ENCODE data around the gene SUSD6. TPM values are rescaled to one million over a fixed set of nuclear protein-coding genes. Genes with fewer than 3 reads are reported as not detected.
"Not testable (repeated sequence)": the region's sequence is repeated elsewhere in the genome, so short reads cannot be mapped to it uniquely, and the experiment has no call there.

SUSD6 gene
- total RNA-seq, 1 donor from 2014 or later = 67.1 TPM

GRCh38 chr14:69635981-69636639 is 24.7 kb downstream of the SUSD6 start:
- TF ChIP-seq CTCF (IDR thresholded peaks at IDR 0.05) = no peak

GRCh38 chr14:69636718-69637480 is 25.5 kb downstream of the SUSD6 start:
- no peak for TF ChIP-seq CTCF (IDR thresholded peaks at IDR 0.05)

More at GRCh38 chr14:69635981-69636639, 24.7 kb downstream of the SUSD6 start:
- intact Hi-C loops (cut with micrococcal nuclease) = loop anchor here (5.0 kb wide), 1 partner anchor 34 kb away; no protein-coding TSS in a partner anchor
- H3K27ac Mint-ChIP-seq = peak overlapping the region; percentile 92
- no peaks in the 10 kb centered on the region for H3K27me3 Mint-ChIP-seq
- peak overlapping the region; percentile 39 for H3K4me3 Mint-ChIP-seq
- peaks cover 96% of the 10 kb centered on the region for H3K4me1 Mint-ChIP-seq
- H3K9me3 Mint-ChIP-seq = peaks cover 2% of the 10 kb centered on the region
- H3K36me3 Mint-ChIP-seq (ENCODE audit: low read depth) = peaks cover 24% of the 10 kb centered on the region
- DNase-seq (no peak), ATAC-seq (ENCODE audit: low read depth) (peak; percentile 20)
- CTCF ChIA-PET = interaction anchor here (0.9 to 2.0 kb wide), 3 partner anchors 9 to 91 kb away, joined by 3 to 5 read pairs (median 5); no protein-coding TSS in a partner anchor
- POLR2A ChIA-PET = interaction anchor here (0.8 to 2.6 kb wide), 6 partner anchors 11 to 25 kb away, joined by 3 to 17 read pairs (median 5); partner anchors contain the start of gene SUSD6

GRCh38 chr14:69637503-69638031 is 26.2 kb downstream of the SUSD6 start:
- peaks cover 10% of the 10 kb centered on the region for H3K9me3 Mint-ChIP-seq
- ChIA-PET CTCF (interaction anchor here (1.6 to 1.9 kb wide), 2 partner anchors 22 to 90 kb away, joined by 4 to 5 read pairs; no protein-coding TSS in a partner anchor), POLR2A (interaction anchor here (0.6 to 2.7 kb wide), 12 partner anchors 9 to 57 kb away, joined by 3 to 15 read pairs (median 4); partner anchors contain the start of gene SUSD6)
- TF ChIP-seq CTCF (IDR thresholded peaks at IDR 0.05) = no peak
- intact Hi-C loops (cut with micrococcal nuclease) = loop anchor here (1.0 to 5.0 kb wide), 6 partner anchors 8 to 35 kb away; no protein-coding TSS in a partner anchor
- ATAC-seq (ENCODE audit: low read depth) = no peak
- H3K4me3 Mint-ChIP-seq = peak overlapping the region; percentile 72
- H3K27me3 Mint-ChIP-seq = no peaks in the 10 kb centered on the region
- DNase-seq = no peak
- peaks cover 95% of the 10 kb centered on the region for H3K4me1 Mint-ChIP-seq
- peaks cover 38% of the 10 kb centered on the region for H3K36me3 Mint-ChIP-seq (ENCODE audit: low read depth)
- H3K27ac Mint-ChIP-seq = peak overlapping the region; percentile 92

More at GRCh38 chr14:69636718-69637480, 25.5 kb downstream of the SUSD6 start:
- H3K27ac Mint-ChIP-seq = peak overlapping the region; percentile 92
- no peak for ATAC-seq (ENCODE audit: low read depth)
- H3K9me3 Mint-ChIP-seq = peaks cover 5% of the 10 kb centered on the region
- CTCF ChIA-PET = interaction anchor here (1.6 to 2.0 kb wide), 3 partner anchors 16 to 90 kb away, joined by 4 to 5 read pairs (median 5); no protein-coding TSS in a partner anchor
- H3K4me1 Mint-ChIP-seq = peaks cover 95% of the 10 kb centered on the region
- peaks cover 31% of the 10 kb centered on the region for H3K36me3 Mint-ChIP-seq (ENCODE audit: low read depth)
- no peak for DNase-seq
- H3K27me3 Mint-ChIP-seq = no peaks in the 10 kb centered on the region
- intact Hi-C loops (cut with micrococcal nuclease) = loop anchor here (5.0 kb wide), 1 partner anchor 35 kb away; no protein-coding TSS in a partner anchor
- POLR2A ChIA-PET = interaction anchor here (0.8 to 2.7 kb wide), 11 partner anchors 8 to 48 kb away, joined by 3 to 17 read pairs (median 6); partner anchors contain the start of gene SUSD6
- H3K4me3 Mint-ChIP-seq = peak overlapping the region; percentile 39

- Mint-ChIP-seq H3K27ac (peak overlapping the region; percentile 61), H3K36me3 (ENCODE audit: low read depth) (peaks cover 46% of the 10 kb centered on the region), H3K4me3 (peak overlapping the region; percentile 4), H3K4me1 (peaks cover 92% of the 10 kb centered on the region), H3K27me3 (no peaks in the 10 kb centered on the region), H3K9me3 (peaks cover 19% of the 10 kb centered on the region)
- DNase-seq (no peak), ATAC-seq (ENCODE audit: low read depth) (no peak)
- intact Hi-C loops (cut with micrococcal nuclease) = no loop called here
- CTCF ChIA-PET = interaction anchor here (1.0 kb wide), 1 partner anchor 28 kb away, joined by 3 read pairs; no protein-coding TSS in a partner anchor
- POLR2A ChIA-PET = interaction anchor here (0.6 to 1.1 kb wide), 3 partner anchors 9 to 28 kb away, joined by 3 to 8 read pairs (median 3); no protein-coding TSS in a partner anchor
- TF ChIP-seq CTCF (IDR thresholded peaks at IDR 0.05) = no peak
Measured at GRCh38 chr14:69640931-69641330, 29.5 kb downstream of the SUSD6 start.

- Mint-ChIP-seq H3K4me1 (peaks cover 91% of the 10 kb centered on the region), H3K9me3 (peaks cover 19% of the 10 kb centered on the region), H3K36me3 (ENCODE audit: low read depth) (peaks cover 49% of the 10 kb centered on the region), H3K4me3 (peak overlapping the region; percentile 45), H3K27ac (peak overlapping the region; percentile 85)
- POLR2A ChIA-PET, H3K27me3 Mint-ChIP-seq, DNase-seq, CTCF ChIA-PET: not testable (repeated sequence)
- ATAC-seq (ENCODE audit: low read depth) = peak; percentile 11
- intact Hi-C loops (cut with micrococcal nuclease) = loop anchor here (1.0 to 2.0 kb wide), 3 partner anchors 11 to 27 kb away; no protein-coding TSS in a partner anchor
Measured at GRCh38 chr14:69642212-69642793, 30.9 kb downstream of the SUSD6 start.
